ENCODE results near the gene USP51.
"Not testable (repeated sequence)": the region's sequence is repeated elsewhere in the genome, so short reads cannot be mapped to it uniquely, and the experiment has no call there.

USP51 gene

GRCh38 chrX:55507010-55507409, 17.4 kb upstream of the USP51 start:
- not testable (repeated sequence) for H3K9ac ChIP-seq (ENCODE audit: low read depth in 1 of 2, low read length in 2 of 2); H3K27ac ChIP-seq (ENCODE audit: low read depth, low read length); H3K27me3 ChIP-seq (ENCODE audit: control insufficient read depth in 1 of 2, insufficient read depth in 2 of 2, low read length in 2 of 2); H3K9me3 ChIP-seq (ENCODE audit: control insufficient read depth in 1 of 2, low read length in 2 of 2); H3K36me3 ChIP-seq (ENCODE audit: control insufficient read depth in 1 of 2, insufficient read depth in 2 of 2, low read length in 2 of 2); H3K4me1 ChIP-seq (ENCODE audit: control insufficient read depth in 1 of 2, insufficient read depth in 2 of 2, low read length in 2 of 2); H3K4me3 ChIP-seq (ENCODE audit: low read depth in 1 of 2, low read length in 2 of 2)

- H3K4me1 ChIP-seq (ENCODE audit: control insufficient read depth in 1 of 2, insufficient read depth in 2 of 2, low read length in 2 of 2), result no peaks in the 10 kb centered on the region
- no peaks in the 10 kb centered on the region for H3K9me3 ChIP-seq (ENCODE audit: control insufficient read depth in 1 of 2, low read length in 2 of 2)
- H3K36me3 ChIP-seq (ENCODE audit: control insufficient read depth in 1 of 2, insufficient read depth in 2 of 2, low read length in 2 of 2), result no peaks in the 10 kb centered on the region
- no peak overlapping the region for H3K9ac ChIP-seq (ENCODE audit: low read depth in 1 of 2, low read length in 2 of 2)
- no peak overlapping the region for H3K27ac ChIP-seq (ENCODE audit: low read depth, low read length)
- no peak overlapping the region for H3K4me3 ChIP-seq (ENCODE audit: low read depth in 1 of 2, low read length in 2 of 2)
- H3K27me3 ChIP-seq (ENCODE audit: control insufficient read depth in 1 of 2, insufficient read depth in 2 of 2, low read length in 2 of 2), result no peaks in the 10 kb centered on the region
Observed at GRCh38 chrX:55490974-55491373, 1.3 kb upstream of the USP51 start.

GRCh38 chrX:55490121-55490520, 473 bp upstream of the USP51 start:
- H3K27ac ChIP-seq (ENCODE audit: low read depth, low read length), result peak overlapping the region; percentile 50
- no peaks in the 10 kb centered on the region for H3K27me3 ChIP-seq (ENCODE audit: control insufficient read depth in 1 of 2, insufficient read depth in 2 of 2, low read length in 2 of 2)
- H3K4me3 ChIP-seq (ENCODE audit: low read depth in 1 of 2, low read length in 2 of 2), result peak overlapping the region in 1 of 2 donors; percentile 69
- no peaks in the 10 kb centered on the region for H3K4me1 ChIP-seq (ENCODE audit: control insufficient read depth in 1 of 2, insufficient read depth in 2 of 2, low read length in 2 of 2)
- H3K9ac ChIP-seq (ENCODE audit: low read depth in 1 of 2, low read length in 2 of 2), result peak overlapping the region in 1 of 2 donors; percentile 78
- H3K9me3 ChIP-seq (ENCODE audit: control insufficient read depth in 1 of 2, low read length in 2 of 2), result no peaks in the 10 kb centered on the region
- H3K36me3 ChIP-seq (ENCODE audit: control insufficient read depth in 1 of 2, insufficient read depth in 2 of 2, low read length in 2 of 2), result no peaks in the 10 kb centered on the region

GRCh38 chrX:55488593-55489313, 895 bp downstream of the USP51 start:
- H3K36me3 ChIP-seq (ENCODE audit: control insufficient read depth in 1 of 2, insufficient read depth in 2 of 2, low read length in 2 of 2), result no peaks in the 10 kb centered on the region
- H3K9ac ChIP-seq (ENCODE audit: low read depth in 1 of 2, low read length in 2 of 2), result peak overlapping the region; percentile 64 to 78

GRCh38 chrX:55488006-55488592, 1.5 kb downstream of the USP51 start:
- peak overlapping the region; percentile 10 for H3K27ac ChIP-seq (ENCODE audit: low read depth, low read length)
- H3K9me3 ChIP-seq (ENCODE audit: control insufficient read depth in 1 of 2, low read length in 2 of 2), result no peaks in the 10 kb centered on the region
- H3K4me1 ChIP-seq (ENCODE audit: control insufficient read depth in 1 of 2, insufficient read depth in 2 of 2, low read length in 2 of 2), result no peaks in the 10 kb centered on the region
- H3K27me3 ChIP-seq (ENCODE audit: control insufficient read depth in 1 of 2, insufficient read depth in 2 of 2, low read length in 2 of 2), result no peaks in the 10 kb centered on the region
- H3K9ac ChIP-seq (ENCODE audit: low read depth in 1 of 2, low read length in 2 of 2), result peak overlapping the region in 1 of 2 donors; percentile 32
- peak overlapping the region; percentile 69 to 76 for H3K4me3 ChIP-seq (ENCODE audit: low read depth in 1 of 2, low read length in 2 of 2)
- H3K36me3 ChIP-seq (ENCODE audit: control insufficient read depth in 1 of 2, insufficient read depth in 2 of 2, low read length in 2 of 2), result no peaks in the 10 kb centered on the region

More at GRCh38 chrX:55488593-55489313, 895 bp downstream of the USP51 start:
- Histone ChIP-seq H3K9me3 (ENCODE audit: control insufficient read depth in 1 of 2, low read length in 2 of 2) (no peaks in the 10 kb centered on the region), H3K27ac (ENCODE audit: low read depth, low read length) (peak overlapping the region; percentile 75), H3K4me3 (ENCODE audit: low read depth in 1 of 2, low read length in 2 of 2) (peak overlapping the region; percentile 69 to 76), H3K27me3 (ENCODE audit: control insufficient read depth in 1 of 2, insufficient read depth in 2 of 2, low read length in 2 of 2) (no peaks in the 10 kb centered on the region), H3K4me1 (ENCODE audit: control insufficient read depth in 1 of 2, insufficient read depth in 2 of 2, low read length in 2 of 2) (no peaks in the 10 kb centered on the region)

- Histone ChIP-seq H3K36me3 (ENCODE audit: control insufficient read depth in 1 of 2, insufficient read depth in 2 of 2, low read length in 2 of 2) (no peaks in the 10 kb centered on the region), H3K4me3 (ENCODE audit: low read depth in 1 of 2, low read length in 2 of 2) (no peak overlapping the region), H3K27me3 (ENCODE audit: control insufficient read depth in 1 of 2, insufficient read depth in 2 of 2, low read length in 2 of 2) (no peaks in the 10 kb centered on the region), H3K4me1 (ENCODE audit: control insufficient read depth in 1 of 2, insufficient read depth in 2 of 2, low read length in 2 of 2) (no peaks in the 10 kb centered on the region), H3K9me3 (ENCODE audit: control insufficient read depth in 1 of 2, low read length in 2 of 2) (no peaks in the 10 kb centered on the region), H3K9ac (ENCODE audit: low read depth in 1 of 2, low read length in 2 of 2) (no peak overlapping the region), H3K27ac (ENCODE audit: low read depth, low read length) (no peak overlapping the region)
Observed at GRCh38 chrX:55487143-55487542, 2.5 kb downstream of the USP51 start.

GRCh38 chrX:55486736-55487135, 2.9 kb downstream of the USP51 start:
- H3K4me1 ChIP-seq (ENCODE audit: control insufficient read depth in 1 of 2, insufficient read depth in 2 of 2, low read length in 2 of 2), result no peaks in the 10 kb centered on the region
- no peaks in the 10 kb centered on the region for H3K9me3 ChIP-seq (ENCODE audit: control insufficient read depth in 1 of 2, low read length in 2 of 2)
- no peak overlapping the region for H3K4me3 ChIP-seq (ENCODE audit: low read depth in 1 of 2, low read length in 2 of 2)
- H3K36me3 ChIP-seq (ENCODE audit: control insufficient read depth in 1 of 2, insufficient read depth in 2 of 2, low read length in 2 of 2), result no peaks in the 10 kb centered on the region
- no peaks in the 10 kb centered on the region for H3K27me3 ChIP-seq (ENCODE audit: control insufficient read depth in 1 of 2, insufficient read depth in 2 of 2, low read length in 2 of 2)
- H3K9ac ChIP-seq (ENCODE audit: low read depth in 1 of 2, low read length in 2 of 2), result no peak overlapping the region
- H3K27ac ChIP-seq (ENCODE audit: low read depth, low read length), result no peak overlapping the region

GRCh38 chrX:55484948-55485347, 4.7 kb downstream of the USP51 start:
- Histone ChIP-seq H3K9me3 (ENCODE audit: control insufficient read depth in 1 of 2, low read length in 2 of 2) (no peaks in the 10 kb centered on the region), H3K9ac (ENCODE audit: low read depth in 1 of 2, low read length in 2 of 2) (no peak overlapping the region), H3K27ac (ENCODE audit: low read depth, low read length) (no peak overlapping the region), H3K4me1 (ENCODE audit: control insufficient read depth in 1 of 2, insufficient read depth in 2 of 2, low read length in 2 of 2) (no peaks in the 10 kb centered on the region), H3K36me3 (ENCODE audit: control insufficient read depth in 1 of 2, insufficient read depth in 2 of 2, low read length in 2 of 2) (no peaks in the 10 kb centered on the region), H3K4me3 (ENCODE audit: low read depth in 1 of 2, low read length in 2 of 2) (no peak overlapping the region), H3K27me3 (ENCODE audit: control insufficient read depth in 1 of 2, insufficient read depth in 2 of 2, low read length in 2 of 2) (no peaks in the 10 kb centered on the region)

GRCh38 chrX:55480390-55481062, 9.1 kb downstream of the USP51 start:
- H3K36me3 ChIP-seq (ENCODE audit: control insufficient read depth in 1 of 2, insufficient read depth in 2 of 2, low read length in 2 of 2), result no peaks in the 10 kb centered on the region
- H3K4me1 ChIP-seq (ENCODE audit: control insufficient read depth in 1 of 2, insufficient read depth in 2 of 2, low read length in 2 of 2), result no peaks in the 10 kb centered on the region
- H3K4me3 ChIP-seq (ENCODE audit: low read depth in 1 of 2, low read length in 2 of 2), result no peak overlapping the region
- no peak overlapping the region for H3K27ac ChIP-seq (ENCODE audit: low read depth, low read length)
- no peak overlapping the region for H3K9ac ChIP-seq (ENCODE audit: low read depth in 1 of 2, low read length in 2 of 2)
- H3K27me3 ChIP-seq (ENCODE audit: control insufficient read depth in 1 of 2, insufficient read depth in 2 of 2, low read length in 2 of 2), result no peaks in the 10 kb centered on the region
- no peaks in the 10 kb centered on the region for H3K9me3 ChIP-seq (ENCODE audit: control insufficient read depth in 1 of 2, low read length in 2 of 2)

- H3K27ac ChIP-seq (ENCODE audit: low read depth, low read length); H3K9ac ChIP-seq (ENCODE audit: low read depth in 1 of 2, low read length in 2 of 2); H3K36me3 ChIP-seq (ENCODE audit: control insufficient read depth in 1 of 2, insufficient read depth in 2 of 2, low read length in 2 of 2); H3K9me3 ChIP-seq (ENCODE audit: control insufficient read depth in 1 of 2, low read length in 2 of 2); H3K4me3 ChIP-seq (ENCODE audit: low read depth in 1 of 2, low read length in 2 of 2); H3K4me1 ChIP-seq (ENCODE audit: control insufficient read depth in 1 of 2, insufficient read depth in 2 of 2, low read length in 2 of 2); H3K27me3 ChIP-seq (ENCODE audit: control insufficient read depth in 1 of 2, insufficient read depth in 2 of 2, low read length in 2 of 2): not testable (repeated sequence)
Observed at GRCh38 chrX:55479956-55480355, 9.7 kb downstream of the USP51 start.

Measured in duodenal mucosa (tissue), 2 donors.